ENCODE results near the gene ZMAT5.

- TF ChIP-seq CTCF (IDR thresholded peaks at IDR 0.05) (no peak), POLR2A (IDR thresholded peaks at IDR 0.05) (no peak)
Measured at GRCh38 chr22:29773233-29773632, 6.4 kb upstream of the ZMAT5 start.
